DMS153 treated with DMSO at 0.1 percent for 48 hours (cell line): Measurements from ENCODE around the gene ILRUN.
A peak's percentile ranks its signal among the peaks of the same experiment; 100 is the strongest.
"Not testable (repeated sequence)": the region's sequence is repeated elsewhere in the genome, so short reads cannot be mapped to it uniquely, and the experiment has no call there.

Experiments
- DNase-seq: peaks from one replicate; lab custom pipeline; 2025; ENCODE audit not compliant: unreplicated experiment; lab: John Stamatoyannopoulos, UW

ILRUN gene

DNA sequence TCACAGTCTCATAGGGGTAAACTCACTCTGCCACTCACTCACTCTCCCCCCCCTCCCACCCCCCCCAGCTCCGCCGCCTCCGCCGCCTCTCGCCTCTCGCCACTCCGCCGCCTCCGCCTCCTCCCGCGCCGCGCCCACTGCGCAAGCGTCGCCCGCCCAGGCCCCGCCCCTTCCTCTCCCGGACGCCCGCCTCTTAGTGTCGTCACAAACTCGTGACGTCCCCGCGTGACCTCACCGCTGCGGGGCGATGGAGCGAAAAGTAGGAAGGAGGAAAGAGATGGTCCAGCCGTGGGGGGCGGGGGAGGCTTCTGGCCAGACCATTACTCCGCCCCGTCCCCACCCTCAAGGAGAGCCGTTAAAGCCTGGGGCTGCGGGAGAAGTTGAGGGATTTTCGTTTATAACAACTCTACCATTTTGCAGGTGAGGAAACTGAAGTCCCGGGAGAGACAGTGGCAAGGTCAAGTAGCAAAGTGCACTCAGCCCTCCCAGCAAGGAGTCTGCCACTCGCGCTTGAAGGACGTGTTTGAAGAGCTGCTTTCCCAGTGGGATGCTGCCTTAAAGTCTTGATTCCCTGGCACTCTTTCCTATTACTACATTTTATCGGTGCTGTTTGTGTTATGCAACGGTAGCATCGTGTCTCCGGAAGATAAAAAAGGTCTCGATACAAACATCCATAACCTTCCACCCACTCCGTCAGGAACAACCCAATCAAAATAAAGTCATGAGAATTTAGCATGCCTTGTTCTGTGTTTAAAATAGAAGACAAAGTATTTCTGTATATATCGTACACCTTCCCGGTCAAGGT is at the start of gene ILRUN:
Gene ILRUN (minus strand): TSS at position 29 of the 805 bp plus-strand sequence. CDS start 164 bp downstream, outside the sequence.
- DNase-seq: peak; percentile 81

DNA sequence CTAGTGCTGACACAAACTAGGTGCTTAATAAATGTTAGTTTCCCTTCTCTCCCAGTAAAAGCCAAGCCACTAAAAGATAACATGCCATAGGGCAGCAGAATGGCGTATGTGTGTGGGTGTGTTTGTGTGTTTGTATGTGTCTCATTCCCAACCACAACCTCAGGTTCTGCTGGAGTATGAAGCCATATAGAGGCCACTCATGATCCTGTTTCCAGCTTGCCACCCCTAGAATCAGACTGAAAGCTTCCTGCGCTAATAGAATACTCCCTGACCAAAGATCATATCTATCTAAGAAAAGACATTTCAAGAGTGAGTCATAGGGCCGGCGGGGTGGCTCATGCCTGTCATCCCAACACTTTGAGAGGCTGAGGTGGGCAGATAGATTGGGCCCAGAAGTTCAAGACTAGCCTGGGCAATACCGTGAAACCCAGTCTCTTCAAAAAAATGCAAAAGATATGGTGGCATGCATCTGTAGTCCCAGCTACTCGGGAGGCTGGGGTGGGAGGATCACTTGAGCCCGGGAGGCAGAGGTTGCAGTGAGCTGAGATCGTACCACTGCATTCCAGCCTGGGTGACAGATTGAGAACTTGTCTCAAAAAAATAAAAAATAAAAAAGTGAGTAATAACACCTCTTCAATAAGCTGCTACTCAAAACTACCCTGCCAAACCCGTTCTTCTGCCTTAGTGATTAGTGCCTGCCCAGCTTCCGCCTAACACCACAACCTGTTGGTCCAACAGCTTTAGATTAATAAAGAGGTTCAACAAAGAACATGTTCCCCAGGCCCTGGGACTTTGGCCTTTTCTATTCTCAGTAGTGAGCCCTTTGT is 48.9 kb upstream of the ILRUN start:
- peak; percentile 47 for DNase-seq

DNA sequence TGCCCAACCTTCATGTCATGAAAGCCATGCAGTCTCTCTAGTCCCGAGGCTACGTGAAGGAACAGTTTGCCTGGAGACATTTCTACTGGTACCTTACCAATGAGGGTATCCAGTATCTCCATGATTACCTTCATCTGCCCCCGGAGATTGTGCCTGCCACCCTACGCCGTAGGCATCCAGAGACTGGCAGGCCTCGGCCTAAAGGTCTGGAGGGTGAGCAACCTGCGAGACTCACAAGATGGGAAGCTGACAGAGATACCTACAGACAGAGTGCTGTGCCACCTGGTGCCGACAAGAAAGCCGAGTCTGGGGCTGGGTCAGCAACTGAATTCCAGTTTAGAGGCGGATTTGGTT is 47.7 kb upstream of the ILRUN start:
- not testable (repeated sequence) for DNase-seq

DNA sequence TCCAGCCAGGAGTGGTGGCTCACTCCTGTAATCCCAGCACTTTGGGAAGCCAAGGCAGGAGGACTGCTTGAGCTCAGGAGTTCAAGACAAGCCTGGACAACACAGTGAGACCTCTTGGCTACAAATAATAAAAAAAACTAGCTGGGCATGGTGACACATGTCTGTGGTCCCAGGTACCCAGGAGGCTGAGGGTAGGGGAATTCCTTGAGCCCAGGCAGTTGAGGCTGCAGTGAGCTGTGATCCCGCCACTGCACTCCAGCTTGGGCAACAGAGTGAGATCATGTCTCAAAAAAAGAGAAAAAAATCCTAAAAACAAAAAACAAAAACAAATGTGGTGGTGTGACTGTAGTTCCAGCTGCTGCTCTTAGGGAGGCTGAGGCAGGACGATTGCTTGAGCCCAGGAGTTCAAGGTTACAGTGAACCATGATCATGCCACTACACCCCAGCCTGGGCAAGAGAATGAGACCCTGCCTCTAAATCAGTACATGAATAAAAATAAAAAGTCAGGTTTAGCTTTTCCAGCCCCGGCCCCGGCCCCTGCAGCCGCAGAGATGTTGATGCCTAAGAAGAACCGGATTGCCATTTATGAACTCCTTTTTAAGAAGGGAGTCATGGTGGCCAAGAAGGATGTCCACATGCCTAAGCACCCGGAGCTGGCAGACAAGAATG is 47.2 kb upstream of the ILRUN start:
- no peak for DNase-seq

DNA sequence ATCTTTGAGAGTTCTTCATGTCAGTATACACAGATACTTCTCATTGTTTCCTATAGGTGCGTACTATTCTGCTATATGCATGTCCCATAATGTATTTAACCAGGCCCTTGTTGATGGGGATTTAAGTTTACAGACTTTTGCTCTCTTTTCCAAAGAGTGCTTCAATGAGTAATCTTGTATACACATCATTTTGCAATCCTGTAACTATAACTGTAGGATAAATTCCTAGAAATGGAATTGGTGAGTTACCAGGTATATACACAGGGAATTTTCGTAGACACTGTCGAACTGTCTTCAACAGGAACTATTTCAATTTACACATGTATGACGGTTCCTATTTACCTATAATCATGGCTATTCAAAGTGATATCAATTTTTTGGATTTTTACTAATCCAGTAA is 45.5 kb upstream of the ILRUN start:
- no peak for DNase-seq

DNA sequence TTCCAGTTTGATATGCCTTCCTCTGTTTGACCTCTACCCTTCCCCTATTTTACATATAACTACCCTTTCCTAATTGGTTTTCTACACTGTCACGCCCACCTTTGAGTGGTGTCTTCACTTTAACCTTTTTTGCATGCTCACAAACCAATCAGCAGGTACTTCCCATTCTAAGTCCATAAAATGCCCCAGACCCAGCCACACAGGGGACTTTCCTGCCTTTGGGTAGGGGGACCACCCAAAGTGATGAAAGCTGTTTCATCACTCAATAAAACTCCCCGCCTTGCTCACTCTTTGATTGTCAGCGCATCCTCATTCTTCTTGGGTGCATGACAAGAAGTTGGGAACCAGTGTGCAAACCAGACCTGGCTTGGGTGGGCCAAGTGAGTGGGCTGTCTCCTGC is 40.3 kb upstream of the ILRUN start:
- no peak for DNase-seq

DNA sequence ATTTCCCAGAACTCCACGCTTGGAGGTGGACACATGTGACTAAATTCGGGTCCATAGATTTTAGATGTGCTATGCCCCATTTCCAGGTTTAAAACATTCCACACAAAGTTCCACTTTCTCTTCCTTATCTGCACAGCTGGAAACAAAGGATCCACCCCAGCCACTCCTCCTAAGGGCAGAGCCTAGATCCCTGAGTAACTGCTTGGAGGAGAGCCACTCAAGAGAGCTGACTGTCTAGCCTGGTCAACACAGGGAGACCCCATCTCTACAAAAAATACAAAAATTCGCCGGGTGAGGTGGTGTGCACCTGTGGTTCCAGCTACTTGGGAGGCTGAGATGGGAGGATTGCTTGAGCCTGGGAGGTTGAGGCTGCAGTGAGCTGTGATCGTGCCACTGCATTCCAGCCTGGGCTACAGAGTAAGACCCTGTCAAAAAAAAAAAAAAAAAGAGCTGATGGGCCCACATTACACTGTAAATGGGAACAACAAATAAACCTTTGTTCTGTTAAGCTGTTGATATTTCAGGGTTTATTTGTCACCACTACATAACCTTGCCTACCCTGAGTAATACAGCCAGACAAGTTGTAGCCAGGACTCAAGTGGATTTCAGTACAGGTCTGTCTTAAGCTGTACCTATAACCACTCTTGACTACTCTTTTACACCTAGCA is 35.0 kb upstream of the ILRUN start:
- no peak for DNase-seq

DNA sequence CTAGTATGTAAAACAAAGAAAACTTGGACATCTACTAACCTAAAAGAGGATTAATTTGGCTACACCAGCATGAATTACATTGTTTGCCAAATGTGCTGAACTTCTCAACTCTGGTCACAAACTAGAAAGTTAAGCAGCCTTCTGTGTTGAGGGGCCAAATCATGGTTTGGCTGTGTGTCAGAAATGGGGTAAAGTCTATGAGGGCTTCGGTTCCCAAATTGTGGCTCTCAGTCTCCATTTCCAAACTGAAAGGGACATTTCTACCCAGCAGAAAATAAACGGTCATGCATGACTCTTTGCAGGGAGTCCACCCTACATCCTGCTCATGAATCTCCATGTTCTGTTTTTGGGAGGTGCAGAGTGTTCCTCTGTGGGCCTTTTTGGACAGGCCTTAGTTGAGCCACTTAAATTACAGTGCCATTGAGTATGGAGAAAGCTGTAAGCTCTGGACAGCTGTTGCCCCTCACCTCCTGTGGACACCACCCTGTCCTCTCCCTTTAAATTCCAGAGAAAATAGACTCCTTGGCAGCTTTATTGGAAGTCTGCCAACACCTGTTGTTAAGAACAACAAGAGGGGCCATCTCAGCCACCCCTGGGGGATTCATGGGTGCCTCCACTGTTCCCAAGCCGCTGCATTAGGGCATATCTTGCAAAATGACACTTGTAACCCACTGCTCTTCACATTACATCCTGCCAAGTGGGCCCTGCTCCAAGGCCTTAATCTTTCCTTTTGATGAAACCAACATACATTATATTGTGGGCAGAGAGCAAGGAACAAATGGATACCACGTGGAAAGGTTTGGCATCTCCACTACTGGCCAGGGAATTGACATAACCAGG is 33.3 kb upstream of the ILRUN start:
- DNase-seq: no peak

DNA sequence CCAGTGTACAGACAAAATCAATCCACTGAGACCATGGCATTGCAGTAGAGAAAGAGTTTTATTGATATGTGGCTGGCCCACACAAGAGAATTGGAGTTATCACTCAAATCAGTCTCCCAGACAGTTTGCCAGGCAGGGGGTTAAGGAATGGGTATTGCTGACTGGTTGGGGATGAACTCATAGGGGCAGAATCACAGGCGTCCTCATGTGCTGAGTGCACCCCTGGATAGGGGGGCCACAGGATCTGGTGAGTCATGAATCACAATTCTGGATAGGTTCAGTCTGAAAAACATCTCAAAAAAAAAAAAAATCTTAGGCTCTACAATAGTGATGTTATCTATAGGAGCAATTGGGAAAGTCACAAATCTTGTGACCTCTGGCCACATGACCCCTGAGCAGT is 29.5 kb upstream of the ILRUN start:
- DNase-seq: no peak

DNA sequence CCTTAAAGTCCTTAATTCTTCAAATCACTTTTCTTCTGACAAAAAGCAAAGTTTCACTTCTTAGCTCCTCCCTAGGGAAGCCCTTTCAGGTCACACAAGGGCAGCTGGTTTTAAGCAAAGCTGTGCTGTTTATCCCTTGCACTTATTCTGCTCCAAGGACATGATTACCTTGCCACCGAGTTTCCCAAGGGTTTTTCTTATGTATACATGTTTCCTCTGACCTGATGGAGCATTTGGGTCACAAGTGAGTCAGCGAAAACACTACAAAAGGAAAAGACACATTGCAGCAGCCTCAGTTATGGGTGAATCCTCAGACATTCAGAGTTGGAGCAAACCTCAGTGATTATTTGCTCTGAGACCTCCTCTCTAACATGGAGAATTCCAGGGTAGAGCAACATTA is 26.6 kb upstream of the ILRUN start:
- no peak for DNase-seq

DNA sequence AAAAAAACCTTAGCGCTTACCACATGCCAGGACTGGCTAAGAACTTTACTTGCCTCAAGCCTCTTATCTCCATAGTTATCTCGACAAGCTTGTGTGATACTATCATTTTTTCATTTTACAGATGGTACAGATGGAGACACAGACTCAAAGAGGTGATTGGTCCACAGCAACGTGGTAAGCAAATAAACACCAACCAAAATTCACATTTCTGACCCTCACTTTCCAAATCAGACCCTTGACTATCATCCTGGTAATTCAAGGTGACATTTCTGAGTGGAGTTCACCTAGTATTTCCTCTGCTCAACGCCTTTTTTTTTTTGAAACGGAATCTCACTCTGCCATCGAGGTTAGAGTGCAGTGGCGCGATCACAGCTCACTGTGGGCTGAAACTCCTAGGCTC is 25.9 kb upstream of the ILRUN start:
- DNase-seq: no peak

DNA sequence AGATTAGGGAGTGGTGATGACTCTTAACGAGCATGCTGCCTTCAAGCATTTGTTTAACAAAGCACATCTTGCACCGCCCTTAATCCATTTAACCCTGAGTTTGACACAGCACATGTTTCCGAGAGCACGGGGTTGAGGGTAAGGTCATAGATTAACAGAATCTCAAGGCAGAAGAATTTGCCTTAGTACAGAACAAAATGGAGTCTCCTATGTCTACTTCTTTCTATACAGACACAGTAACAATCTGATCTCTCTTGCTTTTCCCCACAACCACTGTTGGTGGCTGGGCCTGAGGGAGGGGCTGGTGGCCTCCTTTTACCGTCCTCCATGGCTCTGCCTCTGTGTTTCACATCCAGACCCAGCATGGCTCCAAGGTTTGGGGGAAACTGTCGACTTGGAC is 23.6 kb upstream of the ILRUN start:
- not testable (repeated sequence) for DNase-seq

DNA sequence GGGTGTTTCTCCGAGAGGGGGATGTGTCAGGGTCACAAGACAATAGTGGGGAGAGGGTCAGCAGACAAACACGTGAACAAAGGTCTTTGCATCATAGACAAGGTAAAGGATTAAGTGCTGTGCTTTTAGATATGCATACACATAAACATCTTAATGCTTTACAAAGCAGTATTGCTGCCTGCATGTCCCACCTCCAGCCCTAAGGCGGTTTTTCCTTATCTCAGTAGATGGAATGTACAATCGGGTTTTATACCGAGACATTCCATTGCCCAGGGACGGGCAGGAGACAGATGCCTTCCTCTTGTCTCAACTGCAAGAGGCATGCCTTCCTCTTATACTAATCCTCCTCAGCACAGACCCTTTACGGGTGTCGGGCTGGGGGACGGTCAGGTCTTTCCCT is 23.1 kb upstream of the ILRUN start:
- DNase-seq: not testable (repeated sequence)

DNA sequence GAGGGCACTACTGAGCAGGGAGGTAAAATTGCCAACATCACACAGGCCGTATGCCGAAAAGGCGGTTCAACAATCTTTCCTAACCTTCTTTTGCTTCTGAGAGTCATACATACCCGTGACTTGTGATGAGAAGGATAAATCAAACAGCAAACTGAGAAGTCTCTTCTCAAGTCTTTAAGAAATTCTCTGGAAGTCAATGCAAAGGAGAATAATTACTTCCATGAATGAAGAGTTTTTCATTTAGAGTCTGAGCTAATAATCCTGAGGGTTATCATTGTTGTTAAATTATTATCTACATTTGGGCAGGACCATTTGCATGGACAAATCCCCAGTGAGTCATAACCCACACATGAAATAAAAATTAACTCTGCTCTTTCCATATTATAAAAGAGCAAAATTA is 22.4 kb upstream of the ILRUN start:
- DNase-seq: no peak

DNA sequence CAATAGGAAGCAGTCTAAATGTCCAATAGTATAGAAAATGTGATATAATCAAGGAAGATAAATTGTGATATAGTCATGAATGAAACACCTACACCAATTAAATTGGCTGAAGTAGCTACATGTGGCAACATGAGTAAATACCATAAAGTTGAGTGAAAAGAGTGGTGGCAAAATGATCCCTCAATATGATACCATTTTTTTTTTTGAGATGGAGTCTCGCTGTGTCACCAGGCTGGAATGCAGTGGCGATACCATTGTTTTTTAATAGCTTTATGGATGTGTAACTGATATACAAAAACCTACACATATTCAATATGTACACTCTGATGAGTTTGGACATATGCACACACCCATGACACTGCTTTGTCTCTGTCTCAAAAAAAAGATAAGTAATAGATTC is 20.9 kb upstream of the ILRUN start:
- no peak for DNase-seq

DNA sequence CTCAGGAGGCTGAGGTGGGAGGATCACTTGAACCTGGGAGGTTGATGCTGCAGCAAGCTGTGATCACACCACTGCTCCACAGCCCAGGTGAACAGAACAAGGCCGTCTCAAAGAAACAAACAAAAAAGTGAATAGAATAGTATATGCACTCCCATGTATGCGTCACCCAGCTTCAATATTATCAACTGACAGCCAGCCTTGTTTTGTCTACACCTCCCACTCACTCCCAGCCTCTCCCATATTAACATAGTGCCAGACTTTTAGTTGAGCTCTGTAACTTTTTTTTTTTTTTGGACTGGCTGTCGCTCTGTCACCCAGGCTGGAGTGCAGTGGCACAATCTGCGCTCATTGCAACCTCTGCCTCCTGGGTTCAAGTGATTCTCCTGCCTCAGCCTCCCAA is 18.1 kb upstream of the ILRUN start:
- no peak for DNase-seq

DNA sequence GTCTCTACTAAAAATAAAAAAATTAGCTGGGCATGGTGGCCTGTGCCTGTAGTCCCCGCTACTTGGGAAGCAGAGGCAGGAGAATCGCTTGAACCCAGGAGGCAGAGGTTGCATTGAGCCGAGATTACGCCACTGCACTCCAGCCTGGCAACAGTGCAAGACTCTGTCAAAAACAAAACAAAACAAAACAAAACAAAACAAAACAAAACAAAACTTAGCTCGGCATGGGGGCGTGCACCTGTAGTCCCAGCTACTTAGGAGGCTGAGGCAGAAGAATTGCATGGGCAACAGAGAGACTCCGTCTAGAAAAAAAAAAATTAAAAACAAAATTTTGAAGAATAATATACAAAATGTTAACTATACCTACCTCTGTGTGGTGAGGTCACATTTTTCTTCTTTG is 16.3 kb upstream of the ILRUN start:
- not testable (repeated sequence) for DNase-seq

DNA sequence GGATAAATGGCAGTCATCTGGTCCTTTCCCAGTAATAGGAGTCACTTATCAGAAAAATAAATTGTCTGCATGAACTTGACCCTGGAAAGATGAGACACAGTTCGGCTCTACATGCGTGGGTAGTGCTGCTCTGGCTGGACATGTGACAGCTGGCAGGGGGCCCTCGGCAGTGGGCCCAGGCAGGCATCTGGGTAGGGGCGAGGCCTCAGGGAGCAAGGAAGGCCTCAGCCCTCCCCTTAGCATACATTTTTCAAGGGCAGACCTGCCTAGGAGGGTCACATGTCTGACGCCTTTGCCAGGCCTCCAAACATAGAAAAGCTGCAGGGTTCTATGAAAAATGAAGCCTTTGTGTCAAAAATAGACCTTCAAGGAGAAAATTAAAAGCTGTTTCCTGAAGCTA is 12.8 kb upstream of the ILRUN start:
- no peak for DNase-seq

DNA sequence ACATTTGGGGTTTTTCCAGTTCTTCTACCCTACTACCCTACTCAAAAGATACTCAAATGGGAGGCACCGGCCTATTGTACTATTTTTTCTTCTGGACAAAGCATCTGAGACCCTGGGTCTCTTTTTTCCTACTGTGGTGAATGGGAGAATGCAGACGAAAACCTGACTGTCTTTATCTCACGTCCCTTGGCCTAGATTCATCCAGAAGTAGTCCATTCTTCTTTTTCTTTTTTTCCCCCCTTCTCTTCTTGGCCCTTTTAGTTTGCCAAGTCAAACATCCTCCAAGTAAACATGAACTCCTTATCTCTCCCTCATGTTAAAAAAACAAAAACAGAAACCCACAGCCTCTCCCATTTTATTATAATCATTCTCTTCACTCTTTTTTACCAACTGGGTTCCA is 8.7 kb upstream of the ILRUN start:
- no peak for DNase-seq

DNA sequence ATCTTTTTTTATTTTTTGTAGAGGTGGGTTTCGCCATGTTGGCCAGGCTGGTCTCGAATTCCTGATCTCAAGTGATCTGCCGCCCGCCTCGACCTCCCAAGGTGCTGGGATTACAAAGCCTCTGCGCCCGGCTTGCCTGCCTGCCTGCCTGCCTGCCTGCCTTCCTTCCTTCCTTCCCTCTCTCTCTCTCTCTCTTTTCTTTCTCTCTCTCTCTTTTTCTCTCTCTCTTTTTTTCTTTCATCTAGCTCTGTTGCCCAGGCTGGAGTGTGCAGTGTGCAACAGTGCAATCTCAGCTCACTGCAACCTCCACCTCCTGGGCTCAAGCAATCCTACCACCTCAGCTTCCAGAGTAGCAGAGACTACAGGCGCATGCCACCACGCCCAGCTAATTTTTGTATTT is 4.6 kb upstream of the ILRUN start:
- no peak for DNase-seq
